ENCODE data around the gene ERC1.
"Not testable (repeated sequence)": the region's sequence is repeated elsewhere in the genome, so short reads cannot be mapped to it uniquely, and the experiment has no call there.

ERC1 gene

DNA sequence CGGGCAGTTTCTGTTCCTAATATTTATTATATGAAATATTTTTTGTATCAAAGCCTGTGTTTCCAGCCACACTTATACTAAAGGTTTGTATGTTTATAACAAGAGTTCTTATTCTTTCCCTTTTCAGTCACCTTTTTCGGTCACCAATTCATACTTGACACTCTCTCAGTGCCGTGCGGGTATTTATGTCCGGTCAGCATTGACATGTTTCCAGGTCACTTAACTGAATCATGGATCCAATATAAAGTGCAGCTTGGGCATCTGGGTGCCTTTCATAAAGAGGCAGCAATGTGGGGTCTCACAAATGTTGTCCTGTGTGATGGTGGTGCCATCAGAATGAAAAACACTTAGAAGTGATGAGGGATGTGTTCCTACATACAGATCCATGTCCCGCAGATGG is 141.3 kb downstream of the ERC1 start:
- no peak for DNase-seq

- DNase-seq, result no peak
Measured at GRCh38 chr12:1138691-1139090, 147.7 kb downstream of the ERC1 start.

DNA sequence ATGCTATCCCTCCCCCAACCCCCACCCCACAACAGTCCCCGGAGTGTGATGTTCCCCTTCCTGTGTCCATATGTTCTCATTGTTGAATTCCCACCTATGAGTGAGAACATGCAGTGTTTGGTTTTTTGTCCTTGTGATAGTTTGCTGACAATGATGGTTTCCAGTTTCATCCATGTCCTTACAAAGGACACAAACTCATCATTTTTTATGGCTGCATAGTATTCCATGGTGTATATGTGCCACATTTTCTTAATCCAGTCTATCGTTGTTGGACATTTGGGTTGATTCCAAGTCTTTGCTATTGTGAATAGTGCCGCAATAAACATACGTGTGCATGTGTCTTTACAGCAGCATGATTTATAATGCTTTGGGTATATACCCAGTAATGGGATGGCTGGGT is 155.7 kb downstream of the ERC1 start:
- not testable (repeated sequence) for DNase-seq

DNA sequence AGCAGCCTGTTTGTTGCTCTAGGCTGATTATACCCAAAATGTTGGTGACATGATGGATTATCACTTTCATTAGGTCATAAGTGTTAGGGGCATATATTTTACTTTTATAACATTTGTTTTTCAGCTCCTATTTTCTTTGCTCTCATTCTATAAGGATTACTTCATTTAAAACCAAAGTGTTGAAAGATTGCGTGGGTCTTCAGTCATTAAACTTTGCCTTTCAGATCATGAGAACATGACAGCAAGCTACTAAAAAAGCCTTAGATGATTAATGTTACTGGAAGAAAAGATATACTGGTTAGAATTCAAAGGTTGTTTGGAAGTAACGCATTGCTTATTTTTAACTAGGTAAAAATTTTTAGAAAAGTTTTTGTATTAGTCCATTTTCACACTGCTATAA is 156.8 kb downstream of the ERC1 start:
- no peak for DNase-seq

DNA sequence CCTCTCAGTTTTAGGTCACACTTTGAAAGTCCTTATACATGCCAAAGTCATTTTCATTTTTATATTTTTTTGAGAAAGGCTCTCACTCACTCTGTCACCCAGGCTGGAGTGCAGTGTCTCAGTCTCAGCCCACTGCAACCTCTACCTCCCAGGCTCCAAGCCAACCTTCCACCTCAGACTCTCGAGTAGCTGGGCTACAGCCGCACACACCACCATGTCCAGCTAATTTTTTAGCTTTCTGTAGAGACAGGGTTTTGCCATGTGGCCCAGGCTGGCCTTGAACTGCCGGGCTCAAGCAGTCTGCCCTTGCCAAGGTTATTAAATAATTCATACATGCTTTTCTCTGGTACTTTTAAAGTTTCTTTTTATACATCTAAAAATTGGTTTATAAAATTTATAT is 166.0 kb downstream of the ERC1 start:
- DNase-seq, result no peak

GRCh38 chr12:1161197-1161596 is 170.2 kb downstream of the ERC1 start:
- no peak for DNase-seq

GRCh38 chr12:1162081-1162760 is 171.2 kb downstream of the ERC1 start:
- no peak for DNase-seq

GRCh38 chr12:1167784-1168183 is 176.8 kb downstream of the ERC1 start:
- no peak for DNase-seq

GRCh38 chr12:1170411-1170810 is 179.4 kb downstream of the ERC1 start:
- DNase-seq, result no peak

- DNase-seq, result no peak
Measured at GRCh38 chr12:1171657-1172408, 180.8 kb downstream of the ERC1 start.

GRCh38 chr12:1173781-1174617 is 183.0 kb downstream of the ERC1 start:
- no peak for DNase-seq

GRCh38 chr12:1174659-1175058 is 183.6 kb downstream of the ERC1 start:
- DNase-seq, result no peak

DNA sequence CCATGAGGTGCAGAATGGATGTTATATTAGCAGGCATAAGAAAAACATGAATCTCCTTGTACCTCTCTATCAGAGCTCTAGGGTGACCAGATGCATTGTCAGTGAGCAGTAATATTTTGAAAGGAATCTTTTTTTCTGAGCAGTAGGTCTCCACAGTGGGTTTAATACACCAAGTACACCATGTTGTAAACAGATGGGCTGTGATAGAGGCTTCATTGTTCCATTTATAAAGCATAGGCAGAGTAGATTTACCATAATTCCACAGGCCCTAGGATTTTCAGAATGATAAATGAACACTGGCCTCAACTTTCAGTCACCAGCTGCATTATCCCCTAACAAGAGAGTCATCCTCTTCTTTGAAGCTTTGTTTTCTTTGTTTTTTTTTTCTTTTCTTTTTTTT is 185.2 kb downstream of the ERC1 start:
- no peak for DNase-seq

- DNase-seq, result no peak
Measured at GRCh38 chr12:1179128-1179527, 188.1 kb downstream of the ERC1 start.

DNA sequence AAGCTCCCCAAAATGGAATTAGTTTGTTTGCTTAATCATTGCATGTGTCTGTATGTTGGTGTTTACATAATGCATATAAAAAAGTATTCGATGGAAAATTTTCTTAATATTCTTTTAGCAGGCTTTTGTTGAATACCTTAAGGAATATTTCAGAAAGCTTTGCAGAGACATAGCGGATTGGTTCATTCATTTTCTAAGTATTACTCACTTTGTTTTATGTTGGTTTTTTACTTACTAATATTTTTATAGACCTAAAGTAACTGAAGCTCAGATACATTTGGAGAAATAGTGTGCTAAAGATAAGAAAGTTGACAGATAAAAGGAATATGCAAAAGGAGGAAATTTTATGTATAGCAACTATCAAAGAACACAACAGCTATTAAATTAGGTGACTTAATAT is 191.0 kb downstream of the ERC1 start:
- DNase-seq, result no peak

- DNase-seq, result no peak
Measured at GRCh38 chr12:1184402-1184801, 193.4 kb downstream of the ERC1 start.

GRCh38 chr12:1185460-1186182 is 194.6 kb downstream of the ERC1 start:
- no peak for DNase-seq

- DNase-seq, result no peak
Measured at GRCh38 chr12:1186298-1186697, 195.3 kb downstream of the ERC1 start.

DNA sequence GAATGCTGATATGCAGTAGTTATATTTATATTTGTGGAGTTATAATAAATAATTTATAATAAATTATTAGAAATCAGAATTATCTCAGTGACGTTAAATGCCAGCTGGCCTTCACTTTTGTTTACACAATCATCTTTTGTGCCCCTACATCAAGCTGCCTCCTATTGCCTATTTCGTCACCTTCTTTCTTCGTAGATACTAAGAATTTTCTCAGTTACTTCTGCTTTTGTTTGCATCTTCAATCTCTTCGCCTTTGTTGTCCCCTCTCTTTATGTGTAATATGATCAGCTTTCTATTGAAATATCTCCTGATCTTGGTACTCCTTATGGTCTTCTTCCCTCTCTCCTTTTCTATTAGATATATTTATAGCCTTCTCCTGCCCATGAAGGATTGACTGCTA is 197.0 kb downstream of the ERC1 start:
- no peak for DNase-seq

GRCh38 chr12:1189163-1189562 is 198.1 kb downstream of the ERC1 start:
- DNase-seq, result peak; percentile 76

- DNase-seq, result no peak
Measured at GRCh38 chr12:1195513-1195912, 204.5 kb downstream of the ERC1 start.

GRCh38 chr12:1197264-1198018 is 206.4 kb downstream of the ERC1 start:
- peak; percentile 89 for DNase-seq

Data from islet precursor cell (in vitro differentiated cells).